DOHH2 (cell line): ENCODE data around the gene ZNF839.
A peak's percentile ranks its signal among the peaks of the same experiment; 100 is the strongest.

ENCODE experiments used
- H3F3A ChIP-seq: fragments of 200-600 bp; sonication (generic), shearing (Covaris generic); 2 replicates; pipeline ENCODE4 v1.6.0; 2016; ENCODE audit warnings: antibody characterized with exemption, mild to moderate bottlenecking; ENCODE audit not compliant: control insufficient read depth, insufficient read depth
- H3K27ac ChIP-seq: fragments of 200-600 bp; sonication (generic); 2 replicates; pipeline ENCODE4 v1.5.1; 2014; ENCODE audit warnings: low read depth, mild to moderate bottlenecking, low read length, moderate library complexity
- H3K27me3 ChIP-seq: fragments of 200-600 bp; sonication (generic); 2 replicates; pipeline ENCODE4 v1.6.1; 2014; ENCODE audit warnings: mild to moderate bottlenecking, low read length, mixed read lengths; ENCODE audit not compliant: control insufficient read depth
- H3K36me3 ChIP-seq: fragments of 200-600 bp; sonication (generic); 2 replicates; pipeline ENCODE4 v1.6.1; 2014; ENCODE audit warnings: mild to moderate bottlenecking, low read length, moderate library complexity, mixed read lengths; ENCODE audit not compliant: control insufficient read depth
- H3K4me1 ChIP-seq: fragments of 200-600 bp; sonication (generic); 2 replicates; pipeline ENCODE4 v1.6.1; 2014; ENCODE audit warnings: mild to moderate bottlenecking, low read length, mixed read lengths; ENCODE audit not compliant: control insufficient read depth
- H3K4me2 ChIP-seq: fragments of 200-600 bp; sonication (generic); 2 replicates; pipeline ENCODE4 v1.6.0; 2014; ENCODE audit warnings: mild to moderate bottlenecking, low read length, moderate library complexity
- H3K4me3 ChIP-seq: fragments of 200-600 bp; sonication (generic); 2 replicates; pipeline ENCODE4 v1.5.1; 2014; ENCODE audit warnings: mild to moderate bottlenecking, low read length, mixed read lengths
- H3K79me2 ChIP-seq: fragments of 200-600 bp; sonication (generic); 2 replicates; pipeline ENCODE4 v1.6.1; 2014; ENCODE audit warnings: mild to moderate bottlenecking, low read length, mixed read lengths; ENCODE audit not compliant: control insufficient read depth
- H3K9me2 ChIP-seq: fragments of 200-600 bp; sonication (generic); replicated peaks from 2 replicates; pipeline ENCODE4 v1.6.1; 2014; ENCODE audit warnings: mild to moderate bottlenecking, low read length, mixed read lengths; ENCODE audit not compliant: control insufficient read depth
- H3K9me3 ChIP-seq: fragments of 200-600 bp; sonication (generic); 2 replicates; pipeline ENCODE4 v1.6.1; 2014; ENCODE audit warnings: antibody characterized with exemption, low read length, mixed read lengths; ENCODE audit not compliant: control insufficient read depth, insufficient read depth
- H4K20me1 ChIP-seq: fragments of 200-600 bp; sonication (generic); 2 replicates; pipeline ENCODE4 v1.6.0; 2014; ENCODE audit warnings: low read depth, mild to moderate bottlenecking, antibody characterized with exemption, low read length, moderate library complexity; ENCODE audit not compliant: control insufficient read depth, insufficient read depth
- EZH2phosphoT487 ChIP-seq: fragments of 200-600 bp; sonication (generic); IDR thresholded peaks from 2 replicates; pipeline ENCODE4 v1.6.1; 2017; ENCODE audit warnings: borderline replicate concordance, mild to moderate bottlenecking, antibody characterized with exemption, low read length, moderate library complexity, mixed read lengths
- TF ChIP-seq, protein P1 (sequence below): fragments of 200-600 bp; sonication (generic); IDR thresholded peaks from one replicate; pipeline ENCODE4 v1.5.1; 2014; ENCODE audit warnings: antibody characterized with exemption, mild to moderate bottlenecking, low read depth, low read length; ENCODE audit not compliant: poor library complexity, severe bottlenecking

ZNF839 gene

DNA sequence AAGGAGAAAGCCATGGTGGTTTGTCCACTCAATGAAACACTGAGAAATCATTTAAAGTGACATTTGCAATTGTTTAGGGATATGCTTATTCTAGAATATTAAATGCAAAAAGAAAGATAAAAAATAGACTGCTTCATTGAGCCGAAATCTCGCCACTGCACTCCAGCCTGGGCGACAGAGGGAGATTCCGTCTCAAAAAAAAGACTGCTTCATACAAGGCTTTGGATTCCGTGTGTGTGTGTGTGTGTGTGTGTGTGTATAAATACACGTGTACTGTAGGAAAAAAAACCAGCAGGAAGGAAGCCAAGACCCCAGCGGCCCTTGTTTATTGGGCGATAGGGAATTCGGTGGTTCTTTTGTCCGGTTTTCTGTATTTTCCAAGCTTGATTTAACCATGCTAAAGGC is 3.2 kb upstream of the ZNF839 start:
- peaks cover 49% of the 10 kb centered on the region for H3K4me1 ChIP-seq
- no peaks in the 10 kb centered on the region for H3F3A ChIP-seq
- H4K20me1 ChIP-seq = no peaks in the 10 kb centered on the region
- H3K36me3 ChIP-seq = peaks cover under 1% of the 10 kb centered on the region; the same call in 1 of the 2 replicates
- no peaks in the 10 kb centered on the region for H3K9me2 ChIP-seq
- no peaks in the 10 kb centered on the region for H3K27me3 ChIP-seq
- H3K4me3 ChIP-seq = peak overlapping the region; percentile 94
- peak overlapping the region; percentile 56 for H3K27ac ChIP-seq
- peaks cover 18% of the 10 kb centered on the region for H3K79me2 ChIP-seq
- TF ChIP-seq, protein P1, sequence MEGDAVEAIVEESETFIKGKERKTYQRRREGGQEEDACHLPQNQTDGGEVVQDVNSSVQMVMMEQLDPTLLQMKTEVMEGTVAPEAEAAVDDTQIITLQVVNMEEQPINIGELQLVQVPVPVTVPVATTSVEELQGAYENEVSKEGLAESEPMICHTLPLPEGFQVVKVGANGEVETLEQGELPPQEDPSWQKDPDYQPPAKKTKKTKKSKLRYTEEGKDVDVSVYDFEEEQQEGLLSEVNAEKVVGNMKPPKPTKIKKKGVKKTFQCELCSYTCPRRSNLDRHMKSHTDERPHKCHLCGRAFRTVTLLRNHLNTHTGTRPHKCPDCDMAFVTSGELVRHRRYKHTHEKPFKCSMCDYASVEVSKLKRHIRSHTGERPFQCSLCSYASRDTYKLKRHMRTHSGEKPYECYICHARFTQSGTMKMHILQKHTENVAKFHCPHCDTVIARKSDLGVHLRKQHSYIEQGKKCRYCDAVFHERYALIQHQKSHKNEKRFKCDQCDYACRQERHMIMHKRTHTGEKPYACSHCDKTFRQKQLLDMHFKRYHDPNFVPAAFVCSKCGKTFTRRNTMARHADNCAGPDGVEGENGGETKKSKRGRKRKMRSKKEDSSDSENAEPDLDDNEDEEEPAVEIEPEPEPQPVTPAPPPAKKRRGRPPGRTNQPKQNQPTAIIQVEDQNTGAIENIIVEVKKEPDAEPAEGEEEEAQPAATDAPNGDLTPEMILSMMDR = no peak
- TF ChIP-seq EZH2phosphoT487 = no peak
- H3K4me2 ChIP-seq = peak overlapping the region; percentile 93
- no peaks in the 10 kb centered on the region for H3K9me3 ChIP-seq

DNA sequence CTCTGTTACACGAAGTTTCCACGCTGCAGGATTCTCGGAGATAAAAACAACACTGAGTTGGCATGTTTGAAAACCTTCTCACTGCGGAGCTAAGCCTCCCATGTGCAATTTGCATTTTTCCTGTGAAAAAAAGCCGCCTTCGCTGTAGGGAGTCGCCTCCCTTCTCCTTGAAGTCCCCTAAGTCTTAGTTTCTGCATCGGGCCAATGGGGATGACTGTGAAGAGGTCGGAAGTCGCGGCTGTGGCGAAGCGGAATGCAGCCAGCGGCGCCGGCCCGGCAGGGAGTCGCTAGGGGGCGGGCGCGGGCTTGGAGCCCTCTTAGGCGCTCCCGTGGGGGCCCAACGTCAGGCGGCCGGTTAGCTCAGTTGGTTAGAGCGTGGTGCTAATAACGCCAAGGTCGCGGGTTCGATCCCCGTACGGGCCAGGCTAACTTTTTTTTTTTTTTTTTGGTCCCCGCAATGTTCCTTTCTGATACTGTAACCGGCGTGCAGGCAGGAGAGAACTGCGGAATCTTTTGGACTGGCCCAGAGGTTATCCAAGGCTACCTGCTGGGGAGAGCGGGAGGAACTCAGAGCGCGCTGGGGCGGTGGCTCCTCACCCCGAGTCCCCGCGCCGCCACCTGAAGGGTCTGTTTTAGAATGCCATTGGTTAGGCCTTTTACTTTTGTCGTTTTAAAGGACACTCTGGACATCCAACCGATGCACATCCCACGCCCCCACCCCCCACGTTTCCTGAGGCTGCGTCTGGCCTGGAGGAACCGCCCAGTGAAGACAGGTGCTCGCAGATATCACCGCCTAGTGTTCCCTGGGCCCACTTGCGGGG is 2.6 kb upstream of the ZNF839 start:
- TF ChIP-seq EZH2phosphoT487 = no peak
- TF ChIP-seq, protein P1 = peak; percentile 64
- peak overlapping the region; percentile 93 for H3K4me2 ChIP-seq
- H3K4me3 ChIP-seq = peak overlapping the region; percentile 94
- peaks cover 5% of the 10 kb centered on the region; the same call in 1 of the 2 replicates for H3K36me3 ChIP-seq
- no peaks in the 10 kb centered on the region for H3F3A ChIP-seq
- H4K20me1 ChIP-seq = no peaks in the 10 kb centered on the region
- H3K9me2 ChIP-seq = no peaks in the 10 kb centered on the region
- H3K27ac ChIP-seq = peak overlapping the region; percentile 56
- H3K4me1 ChIP-seq = peaks cover 49% of the 10 kb centered on the region
- H3K27me3 ChIP-seq = no peaks in the 10 kb centered on the region
- no peaks in the 10 kb centered on the region for H3K9me3 ChIP-seq
- H3K79me2 ChIP-seq = peaks cover 22% of the 10 kb centered on the region

DNA sequence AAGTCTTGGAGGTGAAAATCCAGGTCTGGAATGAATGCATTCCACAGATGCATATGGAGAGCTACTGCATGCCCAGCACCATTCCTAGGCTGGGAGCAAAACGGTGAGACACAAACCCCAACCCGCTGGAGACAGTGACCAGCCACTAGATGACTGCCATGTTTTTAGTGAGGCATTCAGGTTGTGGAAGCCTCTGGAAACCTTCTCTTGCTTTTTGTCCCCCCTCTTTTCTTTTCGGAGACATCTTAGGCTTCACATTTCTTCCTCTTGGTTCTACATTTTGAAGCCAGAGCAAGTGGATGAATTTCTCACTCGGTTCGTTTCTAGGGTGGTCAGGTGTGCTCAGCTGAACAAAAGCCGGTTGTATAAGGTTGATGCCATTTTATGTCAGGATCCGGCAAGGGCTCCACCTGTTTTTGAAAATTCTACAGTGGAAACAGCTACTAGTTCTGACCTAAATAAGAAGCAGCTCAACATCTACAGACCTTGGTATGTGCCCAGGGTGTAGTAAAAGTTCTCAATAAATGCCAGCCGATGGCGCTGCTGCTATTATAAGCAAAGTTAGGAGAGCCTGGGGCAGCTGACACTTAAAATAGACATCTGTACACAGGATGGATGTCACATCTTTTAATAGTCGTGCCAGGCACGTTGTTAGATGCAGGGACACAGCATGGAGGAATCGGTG is 1.8 kb upstream of the ZNF839 start:
- Histone ChIP-seq H3K27ac (peak overlapping the region; percentile 56), H3F3A (no peaks in the 10 kb centered on the region), H3K9me3 (no peaks in the 10 kb centered on the region), H3K4me3 (peak overlapping the region; percentile 94), H3K36me3 (peaks cover 13% of the 10 kb centered on the region), H3K4me2 (peak overlapping the region; percentile 93), H3K4me1 (peaks cover 49% of the 10 kb centered on the region), H3K27me3 (no peaks in the 10 kb centered on the region), H3K79me2 (peaks cover 22% of the 10 kb centered on the region), H4K20me1 (no peaks in the 10 kb centered on the region), H3K9me2 (no peaks in the 10 kb centered on the region)
- TF ChIP-seq EZH2phosphoT487 = no peak
- TF ChIP-seq, protein P1 = peak; percentile 20
